T-helper 22 cell (primary cell): ENCODE results near the gene FCER2.
"Not testable (repeated sequence)": the region's sequence is repeated elsewhere in the genome, so short reads cannot be mapped to it uniquely, and the experiment has no call there.

Experiments
- DNase-seq: peaks from one replicate; pipeline ENCODE4 v3.0.0-alpha.2; 2020; ENCODE audit warnings: low read depth

Gene FCER2

GRCh38 chr19:7645656-7646425 is 56.1 kb downstream of the FCER2 start:
- DNase-seq, result no peak

- no peak for DNase-seq
These were observed 56.8 kb downstream of the FCER2 start for GRCh38 chr19:7645163-7645562.

DNA sequence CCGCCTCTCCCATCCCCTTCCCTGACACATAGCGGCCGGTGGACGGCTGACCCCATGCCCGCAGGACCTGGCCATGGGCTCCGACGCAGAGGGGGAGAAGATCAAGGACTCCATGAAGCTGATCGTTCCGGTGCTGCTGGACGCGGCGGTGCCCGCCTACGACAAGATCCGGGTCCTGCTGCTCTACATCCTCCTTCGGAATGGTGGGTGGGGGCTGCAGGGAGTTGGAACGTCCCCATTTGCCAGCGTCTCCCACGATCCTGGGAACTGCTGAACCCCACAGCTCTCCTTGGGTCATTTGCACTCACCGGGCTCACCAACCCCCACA is 57.4 kb downstream of the FCER2 start:
- no peak for DNase-seq

DNA sequence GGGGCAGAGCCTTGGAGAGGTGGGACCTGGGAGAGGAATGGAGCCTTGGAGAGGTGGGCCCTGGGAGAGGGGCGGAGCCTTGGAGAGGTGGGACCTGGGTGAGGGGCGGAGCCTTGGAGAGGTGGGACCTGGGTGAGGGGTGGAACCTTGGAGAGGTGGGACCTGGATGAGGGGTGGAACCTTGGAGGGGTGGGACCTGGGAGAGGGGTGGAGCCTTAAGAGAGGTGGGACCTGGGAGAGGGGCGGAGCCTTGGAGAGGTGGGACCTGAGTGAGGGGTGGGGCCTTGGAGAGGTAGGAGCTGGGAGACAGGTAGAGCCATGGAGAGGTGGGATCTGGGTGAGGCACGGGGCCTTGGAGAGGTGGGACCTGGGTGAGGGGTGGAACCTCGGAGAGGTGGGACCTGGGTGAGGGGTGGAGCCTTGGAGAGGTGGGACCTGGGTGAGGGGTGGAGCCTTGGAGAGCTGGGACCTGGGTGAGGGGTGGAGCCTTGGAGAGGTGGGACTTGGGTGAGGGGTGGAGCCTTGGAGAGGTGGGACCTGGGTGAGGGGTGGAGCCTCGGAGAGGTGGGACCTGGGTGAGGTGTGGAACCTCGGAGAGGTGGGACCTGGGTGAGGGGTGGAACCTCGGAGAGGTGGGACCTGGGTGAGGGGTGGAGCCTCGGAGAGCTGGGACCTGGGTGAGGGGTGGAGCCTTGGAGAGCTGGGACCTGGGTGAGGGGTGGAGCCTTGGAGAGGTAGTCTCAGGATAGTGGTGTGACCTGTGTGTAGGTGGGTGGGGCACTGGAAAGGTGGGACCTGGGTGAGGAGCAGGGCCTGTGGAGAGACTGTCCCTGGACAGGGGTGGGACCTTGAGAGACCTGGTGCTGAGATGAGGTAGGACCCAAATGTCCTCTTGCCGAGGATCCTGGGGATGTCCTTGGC is 58.0 kb downstream of the FCER2 start:
- not testable (repeated sequence) for DNase-seq

- DNase-seq, result no peak
These were observed 58.9 kb downstream of the FCER2 start for GRCh38 chr19:7643031-7643415.

DNA sequence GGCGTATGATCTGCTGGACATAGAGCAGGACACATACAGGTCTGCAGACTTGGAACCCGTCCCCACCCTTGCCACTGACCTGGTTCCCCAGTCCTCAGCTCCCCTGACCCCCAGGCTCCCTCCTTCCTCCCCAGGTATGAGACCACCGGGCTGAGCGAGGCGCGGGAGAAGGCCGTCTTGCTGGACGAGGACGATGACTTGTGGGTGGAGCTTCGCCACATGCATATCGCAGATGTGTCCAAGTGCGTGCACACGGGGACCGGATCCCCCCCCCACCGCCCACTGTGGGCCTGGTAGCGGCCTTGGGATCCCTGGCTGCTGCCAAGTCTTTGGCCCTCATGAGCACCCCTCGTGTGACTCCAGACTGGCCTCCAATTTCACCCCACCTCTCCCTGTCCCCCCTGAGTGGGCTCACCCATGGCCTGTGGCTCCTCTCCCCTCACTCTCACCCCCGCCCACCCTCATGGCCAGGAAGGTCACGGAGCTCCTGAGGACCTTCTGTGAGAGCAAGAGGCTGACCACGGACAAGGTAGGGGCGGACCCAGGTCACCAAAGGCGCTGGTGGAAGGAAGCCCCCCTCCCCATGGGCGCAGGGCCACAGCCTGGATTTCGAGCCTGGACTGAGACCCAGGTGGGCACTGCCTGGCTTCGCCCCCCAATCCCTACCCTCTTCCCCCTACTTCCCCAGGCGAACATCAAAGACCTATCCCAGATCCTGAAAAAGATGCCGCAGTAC is 59.5 kb downstream of the FCER2 start:
- no peak for DNase-seq

GRCh38 chr19:7641290-7642276 is 60.3 kb downstream of the FCER2 start:
- DNase-seq, result no peak

DNA sequence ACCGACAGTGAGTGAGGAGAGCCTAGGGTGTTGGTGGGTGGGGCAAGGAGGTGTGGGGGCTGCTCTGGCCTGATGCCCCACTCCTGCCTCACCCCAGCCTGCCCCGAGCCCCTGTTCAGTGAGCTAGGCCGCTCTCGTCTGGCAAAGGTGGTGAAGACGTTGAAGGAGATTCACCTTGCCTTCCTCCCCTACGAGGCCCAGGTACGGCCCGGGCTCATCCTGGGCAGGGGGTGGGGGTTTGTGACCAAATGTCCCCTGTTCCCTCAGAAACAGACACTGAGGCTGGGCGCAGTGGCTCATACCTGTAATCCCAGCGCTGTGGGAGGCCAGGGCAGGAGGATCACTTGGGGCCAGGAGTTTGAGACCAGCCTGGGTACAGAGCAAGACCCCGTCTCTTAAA is 61.1 kb downstream of the FCER2 start:
- no peak for DNase-seq

DNA sequence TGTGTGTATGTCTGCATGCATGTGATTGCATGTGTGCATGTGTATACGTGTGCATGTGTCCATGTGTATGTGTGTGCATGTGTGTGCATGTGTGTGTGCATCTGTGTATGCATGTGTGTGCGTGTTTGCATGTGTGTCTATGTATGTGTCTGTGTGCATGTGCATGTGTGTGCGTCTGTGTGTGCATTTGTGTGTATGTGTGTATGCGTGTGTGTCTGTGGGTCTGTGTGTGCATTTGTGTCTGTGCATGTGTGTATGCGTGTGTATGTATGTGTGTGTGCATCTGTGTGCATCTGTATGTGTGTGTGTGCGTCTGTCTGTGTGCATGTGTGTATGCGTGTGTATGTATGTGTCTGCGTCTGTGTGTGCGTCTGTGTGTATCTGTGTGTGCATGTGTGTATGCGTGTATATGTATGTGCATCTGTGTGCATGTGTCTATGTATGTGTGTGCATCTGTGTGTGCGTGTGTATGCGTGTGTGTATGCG is 62.0 kb downstream of the FCER2 start:
- no peak for DNase-seq

DNA sequence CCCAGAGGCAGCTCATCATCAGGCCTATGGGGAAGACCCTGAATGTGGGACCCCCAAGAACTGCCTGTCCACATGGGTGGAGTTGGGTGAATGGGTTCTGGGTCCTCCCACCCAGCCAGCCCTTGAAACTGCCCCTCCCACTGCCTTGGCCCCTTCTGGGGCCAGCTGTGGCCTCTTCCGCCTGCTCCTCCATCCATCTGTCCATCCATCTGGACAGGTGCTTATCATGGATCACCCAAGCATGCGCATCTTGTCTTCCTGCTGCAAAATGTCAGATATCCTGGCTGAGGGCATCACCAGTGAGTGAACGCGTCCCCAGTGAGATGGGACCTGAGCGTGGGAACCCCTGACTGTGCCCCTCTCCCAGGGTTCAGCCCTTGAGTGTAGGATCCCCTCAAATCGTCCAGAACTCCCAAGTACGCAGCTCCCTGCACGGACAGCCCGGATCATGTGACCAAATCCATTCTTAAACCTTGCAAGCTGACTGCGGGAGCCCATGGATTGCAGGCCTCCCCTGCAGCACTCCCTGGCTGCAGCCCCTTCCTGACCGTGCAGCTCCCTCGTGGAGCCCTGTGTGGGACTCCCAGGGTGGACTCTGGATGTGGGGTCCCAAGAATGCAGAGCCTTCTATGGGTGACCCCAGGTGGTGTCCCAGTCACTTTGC is 63.0 kb downstream of the FCER2 start:
- no peak for DNase-seq
